Activated CD4-positive, CD25-positive, alpha-beta regulatory T cell treated with anti-CD3 and anti-CD28 coated beads, Interleukin-2, amount 50 U/mL, for 24 hours (primary cell): ENCODE results near the gene THNSL1.
"Not testable (repeated sequence)": the region's sequence is repeated elsewhere in the genome, so short reads cannot be mapped to it uniquely, and the experiment has no call there.

Source experiments
- ATAC-seq, 2 donors: fragments of 150-1000 bp; cut with Tn5 transposase; one replicate each; pipeline ENCODE4 v1.10.0; 2021; ENCODE audit warnings: mild to moderate bottlenecking in 1 of 2, moderate library complexity in 1 of 2

The THNSL1 gene

GRCh38 chr10:25011591-25011990 lies 4.8 kb upstream of the THNSL1 start:
- ATAC-seq = not testable (repeated sequence)

DNA sequence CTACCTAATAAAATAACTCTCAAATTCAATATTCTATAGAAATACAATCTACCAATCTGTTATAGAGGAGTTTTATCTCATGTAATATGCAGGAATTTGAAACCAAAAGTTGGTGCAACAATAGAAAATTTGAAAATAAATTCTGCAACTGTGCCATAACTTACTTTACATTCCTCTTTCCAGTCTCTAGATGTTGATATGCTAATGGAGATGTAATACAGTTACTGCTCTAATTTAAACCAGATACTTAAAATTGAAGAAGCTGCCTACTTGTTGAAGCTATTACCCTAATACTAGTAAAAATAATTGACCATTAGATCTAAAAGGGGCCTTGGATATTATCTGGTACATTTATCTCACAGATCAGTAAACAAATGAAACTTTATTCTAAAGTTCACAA lies 1.8 kb upstream of the THNSL1 start:
- no peak for ATAC-seq

DNA sequence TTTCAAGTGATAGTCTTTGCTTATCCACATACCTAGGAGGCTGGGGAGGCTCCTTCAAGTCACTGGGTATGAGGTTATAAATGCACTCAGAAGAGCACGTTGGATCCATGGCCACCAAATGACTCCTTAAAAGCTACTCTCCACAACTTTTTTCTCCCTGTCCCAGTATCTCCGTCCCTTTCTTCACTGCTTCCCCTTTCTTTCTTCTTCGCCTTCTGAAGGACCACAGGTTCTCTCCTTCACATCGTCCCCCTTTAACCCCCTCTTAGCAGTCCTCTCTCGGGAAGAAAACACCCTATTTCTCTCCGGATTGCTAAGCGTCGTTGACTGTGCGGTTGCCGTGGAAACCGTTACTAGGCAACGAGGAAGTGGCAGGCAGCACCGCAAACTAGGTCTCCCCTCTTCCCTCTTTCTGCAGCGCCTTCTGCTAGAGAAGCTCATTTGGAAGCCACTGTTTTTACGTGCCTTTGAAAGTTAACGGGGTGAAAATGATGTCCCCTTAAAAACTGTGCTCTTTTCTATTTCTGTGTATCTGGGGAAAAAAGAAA lies 510 bp upstream of the THNSL1 start, which contains the start of gene ENKUR:
TSS of gene ENKUR (minus strand) at position 331 of the 548 bp plus-strand sequence. CDS start at position 109, 222 bp downstream.
- peak; percentile 41 to 46 for ATAC-seq

DNA sequence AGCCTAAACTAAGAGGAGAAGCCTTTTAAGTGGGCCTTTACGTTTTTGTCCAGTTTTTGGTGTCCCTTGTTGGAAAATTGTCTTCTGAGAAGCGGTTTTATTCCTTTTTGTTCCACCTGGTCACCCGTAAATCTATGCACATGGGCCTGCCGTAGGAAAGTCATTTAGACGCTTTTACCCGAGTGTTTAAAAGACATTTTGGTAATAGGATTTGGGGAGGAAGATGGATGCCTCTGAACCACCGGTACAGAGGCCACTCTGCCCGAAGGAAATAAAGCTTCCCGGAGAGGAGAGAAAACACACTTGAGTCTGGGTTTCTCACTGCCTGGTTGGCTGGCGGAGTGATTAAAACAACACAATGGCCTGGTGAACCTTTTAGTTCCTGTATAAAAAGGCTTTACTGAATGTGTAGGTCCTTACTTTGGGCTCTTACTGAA lies 760 bp downstream of the THNSL1 start:
- no peak for ATAC-seq

DNA sequence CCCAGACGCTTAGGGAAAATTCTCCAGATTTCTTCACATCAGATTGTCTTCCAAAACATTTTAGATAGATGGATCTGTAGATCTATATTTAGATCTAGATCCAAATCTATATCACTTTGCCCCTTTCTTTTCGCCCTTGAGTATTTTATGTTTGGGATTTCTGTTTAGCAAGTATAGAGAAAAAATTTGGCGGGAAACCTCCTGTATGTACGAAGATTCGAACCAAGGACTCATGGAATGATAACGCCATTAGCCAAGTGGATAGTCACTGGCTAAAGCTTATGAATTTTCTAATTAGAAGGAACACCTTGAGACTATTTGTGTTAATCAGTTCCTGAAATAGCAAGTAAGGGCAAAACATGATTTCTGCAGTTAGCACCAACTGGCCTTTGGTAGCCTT lies 1.2 kb downstream of the THNSL1 start:
- no peak for ATAC-seq

GRCh38 chr10:25018703-25019102 lies 2.3 kb downstream of the THNSL1 start:
- ATAC-seq = no peak

DNA sequence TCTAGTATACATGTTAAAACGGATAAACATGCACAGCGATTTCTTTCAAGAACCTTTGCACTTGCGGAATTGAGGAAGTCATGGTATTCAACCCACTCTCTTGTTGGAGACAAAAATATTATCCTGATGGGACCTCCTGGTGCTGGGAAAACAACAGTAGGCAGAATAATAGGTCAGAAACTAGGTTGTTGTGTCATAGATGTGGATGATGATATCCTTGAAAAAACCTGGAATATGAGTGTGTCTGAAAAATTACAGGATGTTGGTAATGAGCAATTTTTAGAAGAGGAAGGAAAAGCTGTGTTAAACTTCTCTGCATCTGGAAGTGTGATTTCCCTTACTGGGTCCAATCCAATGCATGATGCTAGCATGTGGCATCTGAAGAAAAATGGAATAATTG lies 6.9 kb downstream of the THNSL1 start:
- no peak for ATAC-seq

GRCh38 chr10:25024528-25024927 lies 8.1 kb downstream of the THNSL1 start:
- no peak for ATAC-seq

DNA sequence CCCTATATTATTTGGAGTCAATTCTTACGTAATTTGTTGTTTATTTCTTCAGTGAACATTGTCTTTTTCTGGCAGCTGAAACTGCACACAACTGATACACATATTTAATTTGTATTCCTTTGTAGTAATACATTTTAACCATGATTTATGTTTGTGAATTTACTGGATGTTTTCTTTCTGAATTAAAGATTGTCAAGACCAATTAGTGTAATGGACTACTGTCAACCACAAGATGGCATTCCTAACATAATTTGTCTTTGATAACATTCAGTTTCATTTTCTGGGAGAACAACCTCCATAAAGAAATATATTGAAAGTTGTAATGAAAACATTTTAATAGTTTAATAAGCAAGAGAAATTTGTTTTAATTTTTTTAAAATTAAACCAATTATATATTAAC lies 10.1 kb downstream of the THNSL1 start:
- ATAC-seq = no peak

DNA sequence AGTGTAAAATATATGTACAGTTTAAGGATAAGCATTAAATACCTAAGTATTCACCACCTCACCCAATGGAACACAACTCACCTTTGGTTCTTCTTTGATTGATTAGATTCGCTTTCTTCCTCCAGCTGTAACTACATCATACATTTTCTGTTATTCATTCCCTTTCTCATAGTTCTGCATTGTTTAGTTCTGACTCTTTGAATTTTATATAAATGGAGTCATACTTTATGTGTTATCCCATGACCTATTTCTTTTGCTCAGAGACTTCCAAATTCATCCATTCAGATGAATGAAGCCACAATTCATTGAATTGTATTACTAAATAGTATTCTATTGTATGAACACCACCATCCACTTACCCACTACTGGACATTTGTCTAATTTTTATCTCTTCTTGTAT lies 12.3 kb downstream of the THNSL1 start:
- no peak for ATAC-seq

- no peak for ATAC-seq
Observed at GRCh38 chr10:25029519-25029918, 13.1 kb downstream of the THNSL1 start.

DNA sequence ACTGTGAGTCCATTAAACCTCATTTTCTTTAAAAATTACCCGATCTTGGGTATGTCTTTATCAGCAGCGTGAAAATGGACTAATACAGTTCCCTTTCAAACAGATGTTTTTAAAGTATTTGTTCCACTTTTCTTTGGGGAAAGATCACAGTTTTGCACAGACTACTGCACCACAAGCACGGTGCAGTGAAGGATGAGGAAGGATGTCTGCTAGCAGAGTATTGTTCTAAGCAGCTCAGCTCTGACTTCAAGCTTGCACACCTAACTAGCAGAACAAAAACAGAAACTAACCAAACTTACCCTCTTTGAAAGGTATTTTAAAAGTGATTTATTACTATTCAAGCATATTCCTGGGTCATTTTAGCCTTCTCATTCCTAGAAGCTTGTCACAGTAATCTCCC lies 20.0 kb downstream of the THNSL1 start:
- no peak for ATAC-seq

GRCh38 chr10:25038325-25038724 lies 21.9 kb downstream of the THNSL1 start:
- ATAC-seq = no peak

- no peak for ATAC-seq
Observed at GRCh38 chr10:25039531-25039930, 23.1 kb downstream of the THNSL1 start.

DNA sequence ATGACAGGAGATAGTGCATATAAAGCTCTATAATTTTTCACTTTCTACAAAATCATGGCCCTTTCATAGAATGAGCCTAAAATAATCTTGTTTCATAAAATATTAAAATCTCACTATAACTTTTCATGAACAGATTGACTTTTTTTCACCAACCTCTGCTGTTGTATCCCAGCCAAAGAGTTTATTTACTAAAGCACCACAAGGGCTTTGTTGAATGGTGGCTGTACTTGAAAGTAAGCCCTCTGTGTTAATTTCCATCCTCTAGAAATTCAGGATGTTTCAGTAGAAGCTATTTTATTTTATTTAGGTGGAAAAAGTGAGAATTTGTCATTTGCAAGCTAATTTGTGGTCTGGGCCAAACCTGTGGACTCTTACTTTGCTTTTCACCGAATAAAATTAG lies 30.2 kb downstream of the THNSL1 start:
- no peak for ATAC-seq

- no peak for ATAC-seq
Observed at GRCh38 chr10:25047088-25047487, 30.7 kb downstream of the THNSL1 start.

DNA sequence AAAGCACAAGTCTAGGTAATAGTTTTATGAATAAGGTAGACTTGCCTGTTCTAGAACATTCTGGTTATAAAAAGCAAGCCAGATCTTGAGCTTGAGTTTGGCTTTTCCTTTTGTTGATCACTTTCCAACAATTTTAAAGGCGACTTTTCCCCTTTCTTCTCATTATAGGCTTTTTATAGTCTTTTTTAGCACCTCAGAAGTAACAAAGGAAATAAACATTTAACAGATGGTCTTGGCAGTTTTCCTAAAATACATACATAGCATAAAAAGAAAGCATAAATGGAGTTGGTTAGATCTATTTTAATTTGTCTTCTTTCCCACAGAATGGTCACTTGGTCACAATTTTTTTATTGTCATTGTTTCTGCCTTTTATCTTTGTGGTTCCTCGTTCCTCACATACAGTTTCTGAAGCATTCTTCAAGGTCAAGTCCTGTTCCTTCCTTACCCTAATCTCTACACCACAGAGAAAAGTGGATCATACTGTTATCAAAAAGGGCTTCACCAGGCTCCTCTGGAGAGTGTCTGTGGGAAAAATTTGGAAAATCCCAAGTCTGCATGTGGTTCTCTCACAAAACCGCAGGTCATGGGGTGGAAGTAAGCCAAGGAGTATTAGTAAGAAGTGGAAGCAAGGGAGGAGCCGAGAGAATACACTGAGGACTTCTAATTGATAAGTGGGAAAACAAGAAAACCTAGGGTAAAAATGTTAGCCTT lies 31.3 kb downstream of the THNSL1 start:
- ATAC-seq = no peak

GRCh38 chr10:25048450-25048849 lies 32.0 kb downstream of the THNSL1 start:
- no peak for ATAC-seq

- ATAC-seq = no peak
Observed at GRCh38 chr10:25049966-25050365, 33.6 kb downstream of the THNSL1 start.

DNA sequence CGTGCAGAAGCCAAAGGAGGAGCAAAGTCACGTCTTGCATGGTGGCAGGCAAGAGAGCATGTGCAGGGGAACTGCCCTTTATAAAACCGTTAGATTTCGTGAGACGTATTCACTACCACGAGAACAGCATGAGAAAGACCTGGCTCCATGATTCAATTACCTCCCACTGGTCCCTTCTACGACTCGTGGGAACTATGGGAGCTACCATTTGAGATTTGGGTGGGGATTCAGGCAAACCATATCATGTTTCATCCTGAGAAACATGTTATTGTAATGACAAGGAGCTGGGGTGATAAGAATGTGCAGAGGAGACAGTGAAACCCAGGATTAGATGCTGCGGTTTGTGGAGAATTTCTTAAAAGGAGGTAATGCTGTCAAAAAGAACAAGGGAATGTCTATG lies 34.0 kb downstream of the THNSL1 start:
- no peak for ATAC-seq

GRCh38 chr10:25052012-25052411 lies 35.6 kb downstream of the THNSL1 start:
- ATAC-seq = no peak

DNA sequence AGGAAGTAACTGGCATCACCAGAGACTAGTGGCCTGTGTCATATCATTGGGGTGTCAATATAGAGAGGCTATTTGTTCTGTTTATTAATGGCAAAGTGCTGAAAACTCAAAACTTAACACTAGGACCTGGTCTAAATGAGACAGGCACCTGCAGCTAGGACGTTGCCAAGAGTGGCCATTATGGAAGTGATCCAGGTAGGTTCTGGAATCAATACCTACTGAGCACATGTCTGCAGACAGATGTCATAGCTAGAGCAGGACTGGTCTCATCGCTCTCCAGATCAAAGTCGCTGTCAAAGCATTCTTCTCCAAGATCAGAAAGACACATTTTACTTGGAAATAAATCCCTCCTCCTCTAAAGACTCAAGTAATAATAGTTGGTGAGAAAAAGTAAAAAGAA lies 40.3 kb downstream of the THNSL1 start:
- ATAC-seq = no peak

DNA sequence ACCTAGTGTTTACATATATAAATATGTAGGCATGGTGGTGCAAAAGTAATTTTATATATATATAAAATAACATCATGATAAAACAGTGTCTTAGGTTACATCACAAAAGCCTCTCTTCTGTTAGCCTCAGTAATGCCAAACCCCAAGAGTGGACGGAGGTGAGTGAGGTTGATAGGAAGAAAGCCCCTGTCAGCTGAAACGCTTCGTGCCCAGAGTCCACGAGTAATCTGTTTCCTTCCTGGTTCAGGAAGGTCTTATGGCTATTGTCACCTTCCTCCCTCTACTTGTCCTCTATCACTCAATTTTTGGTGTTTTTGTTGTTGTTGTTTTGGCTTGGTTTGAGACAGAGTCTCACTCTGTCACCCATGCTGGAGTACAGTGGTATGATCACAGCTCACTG lies 41.5 kb downstream of the THNSL1 start:
- no peak for ATAC-seq

DNA sequence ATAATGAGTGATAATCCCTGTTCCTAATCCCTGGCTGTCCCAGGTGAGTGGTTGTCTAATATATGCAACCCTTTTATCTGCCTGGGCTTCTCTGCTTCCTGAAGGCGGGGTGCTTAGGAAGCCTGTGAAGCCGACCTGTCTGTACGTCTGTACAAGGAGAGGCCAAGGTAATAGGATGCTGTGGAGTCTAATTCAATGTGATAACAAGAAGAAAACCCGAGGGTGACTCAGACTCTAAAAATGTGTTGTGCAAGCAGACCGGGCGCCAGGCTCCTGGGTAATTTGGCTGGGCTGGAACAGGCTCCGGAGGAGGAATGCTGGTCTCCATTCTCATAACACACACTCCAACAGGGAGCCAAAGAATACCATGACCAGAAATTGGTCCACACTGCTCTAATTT lies 43.6 kb downstream of the THNSL1 start:
- ATAC-seq = no peak

- no peak for ATAC-seq
Observed at GRCh38 chr10:25061125-25061524, 44.7 kb downstream of the THNSL1 start.
